Measurements from ENCODE around the gene GMDS. TPM values are rescaled to one million over a fixed set of nuclear protein-coding genes. Genes with fewer than 3 reads are reported as not detected.

GMDS gene
- total and polyA plus RNA-seq, 2 of the 13 experiments (the other 11 are each of a cell fraction or from before 2014, with no cell fraction given): 64.4 to 112 TPM

GRCh38 chr6:1796706-1797529 lies 448.5 kb downstream of the GMDS start (continued):
- TF ChIP-seq ZNF337 (CRISPR knock-in tag; IDR thresholded peaks at IDR 0.05; ENCODE audit: borderline replicate concordance, low read depth) (no peak), ZNF101 (CRISPR knock-in tag; IDR thresholded peaks at IDR 0.05; ENCODE audit: borderline replicate concordance, low read depth) (no peak), ZNF556 (CRISPR knock-in tag; IDR thresholded peaks at IDR 0.05; ENCODE audit: borderline replicate concordance) (no peak), ZSCAN30 (CRISPR knock-in tag; IDR thresholded peaks at IDR 0.05) (no peak), BRD4 (CRISPR knock-in tag; IDR thresholded peaks at IDR 0.05) (no peak), KDM5B (CRISPR knock-in tag; IDR thresholded peaks at IDR 0.05; ENCODE audit: borderline replicate concordance) (no peak), ZNF446 (CRISPR knock-in tag; IDR thresholded peaks at IDR 0.05) (no peak), ZNF83 (CRISPR knock-in tag; IDR thresholded peaks at IDR 0.05; ENCODE audit: borderline replicate concordance) (no peak), BCL6 (CRISPR knock-in tag; IDR thresholded peaks at IDR 0.05) (no peak), ZNF781 (CRISPR knock-in tag; IDR thresholded peaks at IDR 0.05; ENCODE audit: borderline replicate concordance, not compliant biosample characterization) (no peak), ZNF18 (CRISPR knock-in tag; IDR thresholded peaks at IDR 0.05; ENCODE audit: insufficient replicate concordance) (no peak)
- TF ChIP-seq, protein P1, sequence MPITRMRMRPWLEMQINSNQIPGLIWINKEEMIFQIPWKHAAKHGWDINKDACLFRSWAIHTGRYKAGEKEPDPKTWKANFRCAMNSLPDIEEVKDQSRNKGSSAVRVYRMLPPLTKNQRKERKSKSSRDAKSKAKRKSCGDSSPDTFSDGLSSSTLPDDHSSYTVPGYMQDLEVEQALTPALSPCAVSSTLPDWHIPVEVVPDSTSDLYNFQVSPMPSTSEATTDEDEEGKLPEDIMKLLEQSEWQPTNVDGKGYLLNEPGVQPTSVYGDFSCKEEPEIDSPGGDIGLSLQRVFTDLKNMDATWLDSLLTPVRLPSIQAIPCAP (CRISPR knock-in tag; IDR thresholded peaks at IDR 0.05; ENCODE audit: low read depth): no peak
